ENCODE data around the gene PARP16.

PARP16 gene

GRCh38 chr15:65318870-65319356 lies 32.2 kb upstream of the PARP16 start:
- Histone ChIP-seq H3K36me3 (no peaks in the 10 kb centered on the region), H3K27me3 (ENCODE audit: insufficient read depth, low read depth, severe bottlenecking) (no peaks in the 10 kb centered on the region), H3K27ac (no peak overlapping the region), H3K9me3 (ENCODE audit: severe bottlenecking) (no peaks in the 10 kb centered on the region), H3K4me3 (ENCODE audit: low read depth, low read length) (no peak overlapping the region)
- TF ChIP-seq, protein P1, sequence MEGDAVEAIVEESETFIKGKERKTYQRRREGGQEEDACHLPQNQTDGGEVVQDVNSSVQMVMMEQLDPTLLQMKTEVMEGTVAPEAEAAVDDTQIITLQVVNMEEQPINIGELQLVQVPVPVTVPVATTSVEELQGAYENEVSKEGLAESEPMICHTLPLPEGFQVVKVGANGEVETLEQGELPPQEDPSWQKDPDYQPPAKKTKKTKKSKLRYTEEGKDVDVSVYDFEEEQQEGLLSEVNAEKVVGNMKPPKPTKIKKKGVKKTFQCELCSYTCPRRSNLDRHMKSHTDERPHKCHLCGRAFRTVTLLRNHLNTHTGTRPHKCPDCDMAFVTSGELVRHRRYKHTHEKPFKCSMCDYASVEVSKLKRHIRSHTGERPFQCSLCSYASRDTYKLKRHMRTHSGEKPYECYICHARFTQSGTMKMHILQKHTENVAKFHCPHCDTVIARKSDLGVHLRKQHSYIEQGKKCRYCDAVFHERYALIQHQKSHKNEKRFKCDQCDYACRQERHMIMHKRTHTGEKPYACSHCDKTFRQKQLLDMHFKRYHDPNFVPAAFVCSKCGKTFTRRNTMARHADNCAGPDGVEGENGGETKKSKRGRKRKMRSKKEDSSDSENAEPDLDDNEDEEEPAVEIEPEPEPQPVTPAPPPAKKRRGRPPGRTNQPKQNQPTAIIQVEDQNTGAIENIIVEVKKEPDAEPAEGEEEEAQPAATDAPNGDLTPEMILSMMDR (IDR thresholded peaks at IDR 0.05; ENCODE audit: low read depth, low read length), result peak; percentile 77
- peak; percentile 82 for DNase-seq

GRCh38 chr15:65312400-65312916 lies 25.8 kb upstream of the PARP16 start:
- no peaks in the 10 kb centered on the region for H3K27me3 ChIP-seq (ENCODE audit: insufficient read depth, low read depth, severe bottlenecking)
- no peaks in the 10 kb centered on the region for H3K9me3 ChIP-seq (ENCODE audit: severe bottlenecking)
- no peaks in the 10 kb centered on the region for H3K36me3 ChIP-seq
- DNase-seq, result no peak
- H3K4me3 ChIP-seq (ENCODE audit: low read depth, low read length), result no peak overlapping the region
- TF ChIP-seq, protein P1 (IDR thresholded peaks at IDR 0.05; ENCODE audit: low read depth, low read length), result no peak
- no peak overlapping the region for H3K27ac ChIP-seq

DNA sequence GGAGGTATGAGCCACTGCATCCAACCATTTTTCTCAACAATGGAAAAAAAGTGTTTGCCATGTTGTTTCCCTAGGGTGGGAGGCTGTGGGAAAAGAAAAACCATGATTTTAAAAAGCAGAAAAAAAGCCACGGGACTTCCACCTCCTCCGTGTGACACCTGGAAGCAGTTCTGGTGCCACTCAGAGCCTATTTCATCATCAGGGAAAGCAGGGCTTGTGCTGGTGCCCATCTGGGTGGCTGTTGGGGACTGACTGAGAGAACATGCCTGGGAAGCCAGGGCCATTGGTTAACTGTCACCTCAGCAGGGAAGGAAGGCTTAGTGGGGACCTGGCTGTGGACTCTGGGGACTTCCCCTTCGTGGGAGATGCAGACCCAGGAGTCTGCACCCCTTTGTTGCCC lies 25.1 kb upstream of the PARP16 start:
- H3K4me3 ChIP-seq (ENCODE audit: low read depth, low read length), result no peak overlapping the region
- no peaks in the 10 kb centered on the region for H3K9me3 ChIP-seq (ENCODE audit: severe bottlenecking)
- H3K27me3 ChIP-seq (ENCODE audit: insufficient read depth, low read depth, severe bottlenecking), result no peaks in the 10 kb centered on the region
- no peak overlapping the region for H3K27ac ChIP-seq
- H3K36me3 ChIP-seq, result no peaks in the 10 kb centered on the region
- TF ChIP-seq, protein P1 (IDR thresholded peaks at IDR 0.05; ENCODE audit: low read depth, low read length), result no peak
- no peak for DNase-seq

DNA sequence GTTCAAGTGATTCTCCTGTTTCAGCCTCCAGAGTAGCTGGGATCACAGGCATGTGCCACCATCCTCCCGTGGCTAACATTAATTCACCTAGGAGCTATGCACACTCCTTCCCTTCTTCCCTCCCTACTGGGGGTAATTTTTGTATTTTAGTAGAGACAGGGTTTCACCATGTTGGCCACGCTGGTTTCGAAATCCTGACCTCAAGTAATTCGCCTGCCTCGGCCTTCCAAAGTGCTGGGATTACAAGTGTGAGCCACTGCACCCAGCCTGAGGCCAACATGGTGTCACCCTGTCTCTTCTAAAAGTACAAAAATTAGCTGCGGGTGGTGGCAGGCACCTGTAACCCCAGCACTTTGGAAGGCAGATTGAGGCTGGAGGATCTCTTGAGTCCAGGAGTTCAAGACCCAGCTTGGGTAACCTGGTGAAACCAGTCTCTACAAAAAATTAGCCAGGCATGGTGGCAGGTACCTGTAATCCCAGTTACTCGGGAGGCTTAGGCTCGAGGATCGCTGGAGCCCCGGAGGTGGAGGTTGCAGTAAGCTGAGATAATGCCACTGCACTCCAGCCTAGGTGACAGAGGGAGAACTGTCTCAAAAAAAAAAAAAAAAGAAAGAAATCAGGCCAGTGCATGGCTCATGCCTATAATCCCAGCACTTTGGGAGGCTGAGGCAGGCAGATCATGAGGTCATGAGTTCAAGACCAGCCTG lies 23.9 kb upstream of the PARP16 start:
- H3K9me3 ChIP-seq (ENCODE audit: severe bottlenecking), result no peaks in the 10 kb centered on the region
- no peaks in the 10 kb centered on the region for H3K36me3 ChIP-seq
- H3K27ac ChIP-seq, result no peak overlapping the region
- DNase-seq, result no peak
- H3K4me3 ChIP-seq (ENCODE audit: low read depth, low read length), result no peak overlapping the region
- TF ChIP-seq, protein P1 (IDR thresholded peaks at IDR 0.05; ENCODE audit: low read depth, low read length), result no peak
- H3K27me3 ChIP-seq (ENCODE audit: insufficient read depth, low read depth, severe bottlenecking), result no peaks in the 10 kb centered on the region

- DNase-seq, result no peak
- Histone ChIP-seq H3K27ac (no peak overlapping the region), H3K9me3 (ENCODE audit: severe bottlenecking) (no peaks in the 10 kb centered on the region), H3K4me3 (ENCODE audit: low read depth, low read length) (no peak overlapping the region), H3K36me3 (no peaks in the 10 kb centered on the region), H3K27me3 (ENCODE audit: insufficient read depth, low read depth, severe bottlenecking) (no peaks in the 10 kb centered on the region)
- TF ChIP-seq, protein P1 (IDR thresholded peaks at IDR 0.05; ENCODE audit: low read depth, low read length), result no peak
Observed at GRCh38 chr15:65309882-65310418, 23.3 kb upstream of the PARP16 start.
